Stimulated activated CD8-positive, alpha-beta memory T cell treated with anti-CD3 and anti-CD28 coated beads, Interleukin-4, amount 100 ng/mL, for 48 hours (primary cell): ENCODE data around the gene PLEKHF1.
A peak's percentile ranks its signal among the peaks of the same experiment; 100 is the strongest.

Experiments used
- DNase-seq: peaks from one replicate; pipeline ENCODE4 v3.0.0-alpha.2; 2020

Gene PLEKHF1

DNA sequence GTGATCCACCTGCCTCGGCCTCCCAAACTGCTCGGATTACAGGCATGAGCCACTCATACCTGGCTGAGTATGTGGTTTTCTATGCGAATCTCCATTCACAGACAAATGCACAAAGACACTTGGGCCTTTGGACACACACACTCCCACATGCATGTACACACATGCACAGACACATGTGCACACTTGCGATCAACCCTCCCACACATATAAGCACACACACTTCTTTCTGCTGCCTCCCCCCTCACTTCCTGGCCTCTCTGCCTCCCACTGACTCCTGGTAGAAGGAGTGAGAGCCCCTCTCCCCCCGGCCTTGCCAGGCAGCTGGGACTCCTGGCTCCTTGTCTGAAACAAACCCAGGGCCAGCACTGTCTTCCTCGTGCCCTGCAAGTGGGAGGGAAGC lies 29.3 kb upstream of the PLEKHF1 start:
- no peak for DNase-seq

DNA sequence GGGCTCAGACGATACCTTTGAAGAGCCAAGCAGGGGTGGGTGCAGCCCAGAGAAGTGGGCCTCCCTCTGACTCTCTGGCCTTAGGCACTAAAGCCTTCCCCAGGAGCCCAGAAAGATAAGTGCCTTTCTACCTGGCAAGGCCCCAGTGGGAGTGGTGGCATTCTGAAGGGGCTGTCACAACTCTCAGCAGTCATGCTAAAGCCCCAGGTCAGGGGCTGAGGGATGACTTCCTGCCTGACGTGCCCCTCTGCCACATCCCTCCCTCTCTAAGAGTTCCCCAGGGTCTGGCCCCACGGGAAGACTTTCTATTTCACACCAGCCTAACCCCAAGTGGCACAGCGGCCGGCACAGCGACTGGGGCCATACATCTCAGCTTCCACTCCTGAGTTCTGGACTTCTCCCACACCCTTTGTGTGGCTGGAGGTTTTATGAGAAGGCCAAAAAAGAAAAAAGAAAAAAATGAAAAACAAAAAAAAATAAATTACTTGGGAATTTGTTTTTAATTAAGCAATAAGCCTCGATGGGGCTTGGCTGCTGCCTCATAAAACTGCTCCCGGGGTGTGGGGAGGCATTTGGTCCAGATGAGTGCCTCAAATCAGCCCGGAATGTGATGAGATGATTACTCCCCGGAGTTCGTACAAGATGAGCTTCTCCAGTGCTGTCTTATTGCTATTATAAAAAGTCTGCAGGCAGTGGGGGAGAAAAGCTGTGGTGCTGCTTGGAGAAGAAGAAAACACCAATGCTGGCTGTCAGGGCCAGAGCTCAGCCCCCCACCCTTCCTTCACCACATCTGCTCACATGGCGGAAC lies 28.5 kb upstream of the PLEKHF1 start:
- DNase-seq = no peak

DNA sequence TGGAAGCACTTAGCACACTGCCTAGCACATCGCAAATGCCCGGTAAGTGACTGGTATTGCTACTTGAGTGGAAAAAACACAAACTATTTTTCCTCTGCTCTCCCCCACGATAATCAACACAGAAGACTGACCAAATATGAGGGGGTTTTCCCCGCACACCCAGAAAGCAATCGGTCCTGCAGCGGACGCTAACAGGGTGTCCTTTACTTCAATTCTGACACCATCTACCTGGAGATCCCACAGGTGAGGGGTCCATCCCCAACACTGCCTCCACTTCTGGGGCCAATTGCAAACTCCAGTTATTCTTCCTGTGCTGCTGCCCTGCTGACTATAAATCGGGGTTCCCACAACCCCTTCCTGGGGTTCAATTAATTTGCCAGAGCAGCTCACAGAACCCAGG lies 26.2 kb upstream of the PLEKHF1 start:
- DNase-seq = no peak

DNA sequence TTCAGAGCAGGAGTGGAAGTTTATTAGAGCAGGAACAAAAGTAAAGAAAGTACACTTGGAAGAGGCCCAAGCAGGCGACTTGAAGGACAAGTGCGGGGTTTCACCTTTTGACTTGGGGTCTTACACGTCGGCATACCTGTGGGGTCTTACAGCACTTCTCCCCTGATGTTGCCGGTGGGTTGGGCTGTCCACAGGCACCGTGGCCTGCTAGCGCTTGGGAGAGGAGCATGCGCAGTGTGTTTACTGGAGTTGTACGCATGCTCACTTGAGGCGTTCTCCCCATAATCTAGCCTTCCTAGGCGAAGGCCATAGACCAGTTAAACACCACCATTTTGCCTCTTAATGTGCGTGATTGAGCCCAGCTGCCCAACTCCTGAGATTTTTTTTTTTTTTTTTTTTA lies 25.0 kb upstream of the PLEKHF1 start:
- no peak for DNase-seq

DNA sequence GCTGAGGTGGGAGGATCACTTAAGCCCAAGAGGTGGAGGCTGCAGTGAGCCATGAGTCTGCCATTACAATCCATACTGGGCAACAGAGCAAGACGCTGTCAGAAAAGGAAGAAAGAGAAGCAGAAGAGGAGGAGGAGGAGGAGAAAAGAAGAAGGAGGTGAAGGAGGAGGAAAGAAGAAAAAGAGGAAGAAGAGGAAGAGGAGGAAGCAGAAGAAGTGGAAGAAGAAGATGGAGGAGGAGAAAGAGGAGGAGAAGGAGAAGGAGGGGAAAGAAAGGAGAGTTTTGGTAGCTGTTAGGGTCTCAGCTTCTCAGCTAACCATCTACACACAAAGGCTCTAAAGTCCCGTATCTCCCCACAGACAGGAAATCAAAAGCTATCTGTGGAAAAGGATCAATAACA lies 23.7 kb upstream of the PLEKHF1 start:
- DNase-seq = no peak

DNA sequence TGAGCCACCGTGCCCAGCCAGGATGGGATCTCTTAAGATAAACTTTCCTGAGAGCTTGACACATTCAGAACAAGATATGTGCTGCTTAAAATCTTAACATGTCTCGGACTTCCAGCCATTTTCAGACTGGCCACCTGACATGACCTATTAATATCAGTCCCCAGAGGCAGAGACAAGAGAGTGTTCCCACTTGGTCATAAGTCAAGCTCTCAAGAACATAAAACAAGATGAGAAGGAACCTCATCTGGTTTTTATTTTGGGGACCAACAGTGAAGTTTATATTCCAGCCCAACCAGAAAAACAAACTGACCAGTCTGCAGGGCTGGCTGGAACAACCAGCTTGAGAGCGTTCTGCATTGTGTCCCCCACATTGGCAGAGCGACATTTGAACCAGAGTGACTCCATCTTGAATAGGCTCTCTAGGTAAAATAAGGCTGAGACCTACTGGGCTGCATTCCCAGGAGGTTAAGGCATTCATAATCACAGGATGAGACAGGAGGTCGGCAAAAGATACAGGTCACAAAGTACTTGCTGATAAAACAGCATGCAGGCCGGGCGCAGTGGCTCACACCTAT lies 21.8 kb upstream of the PLEKHF1 start:
- no peak for DNase-seq

DNA sequence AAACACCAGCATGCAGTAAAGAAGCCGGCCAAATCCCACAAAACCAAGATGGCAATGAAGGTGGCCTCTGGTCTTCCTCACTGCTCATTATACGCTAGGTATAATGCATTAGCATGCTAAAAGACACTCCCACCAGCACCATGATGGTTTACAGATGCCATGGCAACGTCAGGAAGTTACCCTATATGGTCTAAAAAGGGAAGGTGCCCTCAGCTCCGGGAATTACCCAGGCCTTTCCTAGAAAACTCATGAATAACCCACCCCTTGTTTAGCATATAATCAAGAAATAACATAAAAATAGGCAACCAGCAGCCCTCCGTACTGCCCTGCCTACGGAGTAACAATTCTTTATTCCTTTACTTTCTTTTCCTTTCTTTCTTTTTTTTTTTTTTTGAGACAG lies 21.1 kb upstream of the PLEKHF1 start:
- no peak for DNase-seq

DNA sequence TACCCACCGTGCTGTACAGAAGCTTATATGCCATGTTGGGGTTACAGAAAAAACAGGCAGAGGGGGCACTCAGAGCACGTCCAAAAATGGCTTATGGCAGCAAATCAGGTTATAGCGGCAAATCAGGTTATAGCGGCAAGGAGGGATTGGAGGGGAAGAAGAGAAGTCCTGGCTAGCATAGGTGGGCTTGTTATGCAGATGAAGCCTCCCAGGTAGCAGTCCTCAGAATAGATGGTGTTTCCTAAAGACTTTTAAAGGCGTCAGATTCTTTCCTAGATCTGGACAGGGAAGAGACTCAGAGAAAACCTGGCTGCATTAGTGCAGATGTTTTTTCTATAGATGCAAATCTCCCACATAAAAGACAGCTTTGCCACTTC lies 19.8 kb upstream of the PLEKHF1 start:
- DNase-seq = no peak

DNA sequence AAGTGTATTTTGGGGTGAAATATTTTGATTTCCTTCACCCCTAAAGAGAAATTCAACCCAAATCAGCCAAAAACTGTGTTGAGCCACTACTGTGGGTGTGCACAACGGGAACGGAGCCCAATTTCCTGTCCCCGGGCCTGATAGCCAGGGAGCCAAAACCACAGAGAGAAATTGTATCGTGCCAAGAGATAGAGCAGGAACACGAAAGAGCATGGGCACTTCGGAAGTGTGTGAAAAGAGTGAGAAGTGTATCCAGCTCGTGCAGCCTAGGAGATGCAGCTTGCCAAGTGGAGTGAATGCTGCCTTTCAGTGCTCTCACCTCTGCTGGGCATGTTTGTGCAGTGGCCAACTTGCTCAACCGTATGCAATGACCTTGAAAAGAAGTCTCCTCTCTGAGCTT lies 19.4 kb upstream of the PLEKHF1 start:
- DNase-seq = no peak

DNA sequence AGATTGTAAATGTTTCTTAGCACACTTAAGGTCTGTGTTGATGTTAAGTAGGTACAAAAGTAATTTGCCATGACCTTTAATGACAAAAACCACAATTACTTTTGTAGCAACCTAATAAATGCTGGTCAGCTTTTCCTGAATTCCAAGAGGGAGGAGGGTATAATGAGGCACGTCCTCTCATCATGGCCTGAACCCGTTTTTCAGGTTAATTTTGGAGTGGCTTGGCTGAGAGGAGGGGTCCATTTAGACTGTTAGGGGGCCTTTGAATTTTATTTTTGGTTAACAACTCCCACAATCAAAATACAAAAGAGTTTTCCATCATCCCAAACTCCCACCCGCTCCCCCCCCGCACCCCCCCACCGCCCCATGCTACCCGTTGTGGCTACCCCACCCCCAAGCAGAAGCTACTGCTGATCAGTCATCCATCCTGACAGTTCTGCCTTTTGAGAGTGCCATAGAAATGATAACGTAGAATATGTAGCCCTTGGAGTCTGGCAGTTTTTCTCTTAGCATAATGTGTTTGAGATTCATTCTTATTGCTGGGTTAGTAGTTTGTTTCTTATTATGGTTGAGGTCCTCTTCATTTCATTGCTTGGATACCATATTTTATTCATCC lies 14.4 kb upstream of the PLEKHF1 start:
- DNase-seq = no peak

DNA sequence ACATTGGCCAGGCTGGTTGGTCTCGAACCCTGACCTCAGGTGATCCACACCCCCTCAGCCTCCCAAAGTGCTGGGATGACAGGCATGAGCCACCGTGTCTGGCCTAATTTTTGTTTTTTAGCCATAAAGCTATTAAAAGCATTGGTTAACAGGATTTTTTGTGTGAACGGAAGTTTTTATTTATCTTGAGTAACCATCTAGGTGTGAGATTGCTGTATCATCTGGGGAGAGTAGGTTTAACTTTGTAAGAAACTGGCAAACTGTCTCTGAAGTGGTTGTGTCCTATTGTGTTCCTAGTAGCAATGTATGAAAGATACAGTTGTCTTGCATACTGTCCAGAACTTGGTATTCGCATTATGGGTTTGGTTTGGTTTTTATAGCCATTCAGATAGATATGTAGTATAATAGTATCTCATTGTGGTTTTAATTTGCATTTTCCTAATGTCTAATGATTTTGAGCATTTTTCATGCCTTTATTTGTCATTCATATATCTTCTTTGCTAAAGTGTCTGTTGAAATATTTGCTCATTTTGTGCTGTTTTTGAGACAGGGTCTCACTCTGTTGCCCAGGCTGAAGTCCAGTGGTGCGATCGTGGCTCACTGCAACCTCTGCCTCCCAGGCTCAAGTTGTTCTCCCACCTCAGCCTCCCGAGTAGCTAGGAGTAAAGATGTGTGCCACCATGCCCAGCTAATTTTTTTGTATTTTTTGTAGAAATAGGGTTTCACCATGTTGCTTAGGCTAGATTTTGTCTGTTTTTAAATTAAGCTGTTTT lies 13.5 kb upstream of the PLEKHF1 start:
- no peak for DNase-seq

DNA sequence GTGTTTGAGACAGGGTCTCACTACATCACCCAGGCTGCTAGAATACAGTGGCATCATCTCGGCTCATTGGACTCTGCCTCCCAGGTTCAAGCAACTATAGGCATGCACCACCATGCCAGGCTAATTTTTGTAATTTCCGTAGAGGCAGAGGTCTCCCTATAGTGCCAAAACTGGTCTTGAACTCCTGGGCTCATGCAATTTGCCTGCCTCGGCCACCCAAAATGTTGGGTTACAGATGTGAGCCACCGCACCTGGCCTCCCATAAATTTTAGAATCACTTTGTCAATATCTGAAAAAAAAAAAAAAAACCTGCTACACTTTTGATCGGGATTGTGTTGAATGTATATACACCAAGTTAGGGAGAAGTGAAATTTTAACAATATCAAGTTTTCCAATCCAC lies 11.9 kb upstream of the PLEKHF1 start:
- DNase-seq = no peak

DNA sequence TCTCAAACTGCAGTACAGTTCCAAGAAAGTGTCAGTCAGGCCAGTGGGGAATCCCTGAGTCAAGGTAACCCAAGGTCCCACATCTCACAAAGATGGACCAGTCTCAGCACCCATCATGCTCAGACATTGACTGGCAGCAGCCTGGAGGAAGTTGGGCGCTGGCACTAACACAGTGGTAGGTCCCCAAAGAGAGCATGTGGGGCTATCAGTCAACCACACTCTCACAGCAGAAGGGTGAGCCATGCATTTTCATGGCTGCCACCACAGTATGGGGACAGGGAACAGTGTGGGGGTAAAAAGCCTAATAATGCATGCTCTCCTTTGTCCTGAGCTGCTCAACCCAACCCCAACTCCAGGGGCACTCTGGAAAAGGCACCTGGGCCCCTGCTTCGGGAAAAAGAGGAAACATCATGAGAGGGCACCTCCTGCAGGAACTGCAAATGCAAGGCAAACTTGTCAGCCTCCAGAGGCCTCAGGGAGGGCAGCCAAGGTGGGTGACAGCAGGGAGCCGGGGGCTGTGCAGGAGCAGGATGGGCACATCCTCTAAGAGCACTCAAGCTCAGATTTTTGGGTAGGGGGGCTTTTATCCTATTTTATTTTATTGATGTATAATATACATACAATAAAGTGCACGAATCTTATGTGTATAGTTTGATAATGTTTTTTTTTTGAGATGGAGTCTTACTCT lies 9.5 kb upstream of the PLEKHF1 start:
- no peak for DNase-seq

DNA sequence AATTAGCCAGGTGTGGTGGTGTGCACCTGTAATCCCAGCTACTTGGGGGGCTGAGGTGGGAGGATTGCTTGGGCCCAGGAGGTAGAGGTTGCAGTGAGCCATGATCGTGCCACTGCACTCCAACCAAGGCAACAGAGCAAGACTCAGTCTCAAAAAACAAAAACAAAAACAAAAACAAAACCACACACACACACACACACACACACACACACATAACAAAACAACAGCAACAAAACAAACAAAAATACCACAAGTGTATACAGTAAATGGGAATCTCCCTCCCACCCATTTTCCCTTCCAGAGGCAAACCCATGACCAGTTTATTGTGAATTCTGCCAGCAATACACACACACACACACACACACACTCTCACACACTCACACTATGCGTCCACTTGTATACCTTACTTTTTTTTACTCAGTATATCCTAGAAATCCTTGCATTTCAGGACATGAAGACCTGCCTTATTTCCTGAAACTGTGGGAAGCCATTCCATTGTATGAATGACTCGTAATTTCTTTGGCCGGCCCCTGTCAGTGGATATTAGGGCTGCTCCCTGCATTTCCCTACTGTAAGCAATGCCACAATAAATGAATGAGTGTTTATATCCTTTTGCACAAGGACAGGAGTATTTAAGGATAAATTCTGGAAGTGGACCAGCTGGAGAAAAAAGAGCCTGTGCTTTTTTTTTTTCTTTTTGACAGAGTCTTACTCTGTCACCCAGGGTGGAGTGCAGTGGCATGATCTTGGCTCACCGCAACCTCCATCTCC lies 6.9 kb upstream of the PLEKHF1 start:
- no peak for DNase-seq

DNA sequence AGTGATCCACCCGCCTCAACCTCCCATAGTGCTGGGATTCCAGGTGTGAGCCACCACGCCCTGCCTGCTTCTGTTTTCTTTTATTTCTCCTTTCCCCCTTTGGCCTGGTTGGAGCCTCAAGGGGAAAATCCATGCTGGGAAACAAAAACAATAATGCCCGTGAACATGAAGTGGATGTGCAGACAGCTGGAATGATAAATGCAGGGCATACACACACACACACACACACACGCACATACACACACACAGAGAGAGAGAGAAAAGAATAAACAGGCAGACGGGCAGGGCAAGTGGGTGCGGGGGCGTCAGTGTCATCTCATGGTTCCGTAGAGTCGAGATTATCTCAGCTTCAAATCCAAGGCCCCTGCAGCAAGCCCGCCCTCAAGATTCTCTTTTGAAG lies 4.4 kb upstream of the PLEKHF1 start:
- DNase-seq = peak; percentile 78

DNA sequence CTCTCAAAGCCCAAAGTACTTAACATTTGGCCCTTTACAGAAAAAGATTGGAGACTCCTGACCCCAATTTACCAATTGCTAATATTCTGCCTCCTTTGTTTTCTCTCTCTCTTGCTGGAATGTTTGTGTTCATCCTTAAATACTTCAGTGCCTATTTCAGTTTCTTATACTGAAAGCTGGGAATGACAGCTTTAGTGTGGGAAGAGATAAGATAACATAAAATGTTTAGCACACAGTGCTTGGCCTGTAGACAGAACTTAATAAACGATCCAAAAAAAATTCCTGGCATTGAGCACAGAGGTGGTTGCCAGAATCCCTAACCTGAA lies 3.0 kb upstream of the PLEKHF1 start:
- DNase-seq = no peak

DNA sequence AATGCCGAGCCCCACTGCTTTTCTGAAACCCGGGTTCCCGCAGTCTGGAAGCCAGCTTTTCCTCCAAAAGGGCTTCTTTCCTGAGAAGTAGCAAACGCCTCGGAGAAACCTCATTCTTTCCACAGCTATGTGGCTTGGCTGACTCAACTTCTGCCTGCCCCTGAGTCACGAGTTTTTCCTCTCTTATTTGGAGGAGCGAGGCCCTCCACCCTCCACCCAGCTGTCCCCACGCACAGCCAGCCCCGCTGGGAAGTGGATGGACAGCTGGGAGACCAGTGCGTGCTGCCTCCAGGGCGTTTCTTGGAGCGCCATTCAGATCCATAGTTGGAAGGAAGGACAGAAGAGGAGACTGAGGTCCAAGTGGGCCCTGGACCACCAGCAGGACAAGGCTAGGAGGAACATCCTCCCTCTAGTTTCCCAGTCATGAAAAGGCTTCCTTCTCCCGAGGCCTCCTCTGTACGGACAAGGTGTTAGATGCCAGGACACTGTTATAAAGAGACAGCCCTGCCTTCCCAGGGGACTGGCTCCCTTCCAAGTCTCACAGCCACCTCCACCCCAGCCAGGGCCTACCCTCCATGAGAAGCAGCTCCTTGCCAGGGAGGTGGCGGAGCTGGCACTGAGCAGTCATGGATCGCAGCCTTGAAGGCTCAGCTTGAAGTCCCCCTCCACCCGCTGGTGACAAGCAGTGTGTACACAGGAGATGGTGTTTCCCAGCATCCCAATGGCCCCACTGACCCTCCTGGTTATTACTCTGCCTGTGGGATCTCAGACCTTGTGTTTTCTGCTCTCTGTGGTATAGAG lies 2.5 kb upstream of the PLEKHF1 start:
- peak; percentile 64 for DNase-seq

DNA sequence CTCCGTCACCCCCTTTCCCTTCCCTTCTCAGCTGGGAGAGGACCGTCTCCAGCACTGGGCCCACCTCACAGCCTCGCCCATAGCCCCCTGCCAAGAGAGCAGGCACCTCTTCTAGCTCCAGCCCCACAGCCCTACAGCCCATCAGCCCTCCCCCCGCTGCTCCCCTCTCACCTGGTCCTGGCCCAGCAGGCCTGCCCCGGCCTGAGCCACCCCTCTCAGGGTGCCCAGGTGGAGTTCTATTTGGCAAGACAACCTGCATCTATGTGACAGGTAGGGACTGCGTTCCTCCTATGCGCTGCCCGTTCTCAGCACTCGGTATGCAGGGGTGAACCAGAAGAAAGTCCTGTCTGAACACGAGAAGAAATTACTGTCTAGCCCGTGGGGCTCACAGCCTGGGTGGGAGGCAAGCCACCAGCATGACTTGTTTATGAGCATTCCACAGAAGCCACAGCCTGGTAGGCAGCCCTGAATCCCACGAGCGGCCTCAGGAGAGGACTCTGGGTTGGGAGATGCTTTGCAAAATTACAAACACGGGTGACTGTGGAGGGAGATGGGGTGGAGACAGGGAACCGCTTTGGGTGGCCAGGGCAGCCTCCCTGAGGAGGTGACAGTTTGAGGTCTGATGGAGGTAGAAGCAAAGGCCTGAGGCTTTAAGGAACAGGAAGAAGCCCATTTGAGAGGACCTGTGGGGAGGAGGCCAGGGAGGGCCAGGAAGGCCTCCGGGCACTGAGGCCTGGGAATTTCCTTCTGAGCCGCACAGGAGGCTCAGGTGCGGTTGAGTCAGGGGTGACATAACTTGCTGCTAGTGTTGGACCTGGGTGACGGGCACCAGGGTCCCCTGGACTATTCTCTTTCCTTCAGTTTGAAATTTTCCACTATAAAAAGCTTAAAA lies 1.2 kb upstream of the PLEKHF1 start:
- DNase-seq = no peak

DNA sequence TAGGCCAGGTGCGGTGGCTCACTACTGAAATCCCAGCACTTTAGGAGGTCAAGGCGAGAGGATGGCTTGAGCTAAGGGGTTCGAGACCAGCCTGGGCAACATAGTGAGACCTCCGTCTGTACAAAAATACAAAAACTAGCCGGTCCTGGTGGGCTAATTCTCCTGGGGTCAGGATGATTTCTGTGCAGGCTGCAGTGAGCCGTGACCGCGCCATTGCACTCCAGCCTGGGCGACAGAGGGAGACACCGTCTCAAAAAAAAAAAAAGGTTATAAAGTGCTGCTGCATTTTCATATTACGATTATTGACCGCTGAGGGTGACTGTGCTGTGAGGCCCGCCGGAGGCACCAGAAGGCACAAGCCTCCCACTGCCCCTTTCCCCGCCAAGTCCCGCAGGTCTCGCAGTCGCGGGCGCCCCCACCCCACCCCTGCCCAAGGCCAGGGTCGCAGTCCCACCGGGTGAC lies 477 bp upstream of the PLEKHF1 start:
- no peak for DNase-seq

DNA sequence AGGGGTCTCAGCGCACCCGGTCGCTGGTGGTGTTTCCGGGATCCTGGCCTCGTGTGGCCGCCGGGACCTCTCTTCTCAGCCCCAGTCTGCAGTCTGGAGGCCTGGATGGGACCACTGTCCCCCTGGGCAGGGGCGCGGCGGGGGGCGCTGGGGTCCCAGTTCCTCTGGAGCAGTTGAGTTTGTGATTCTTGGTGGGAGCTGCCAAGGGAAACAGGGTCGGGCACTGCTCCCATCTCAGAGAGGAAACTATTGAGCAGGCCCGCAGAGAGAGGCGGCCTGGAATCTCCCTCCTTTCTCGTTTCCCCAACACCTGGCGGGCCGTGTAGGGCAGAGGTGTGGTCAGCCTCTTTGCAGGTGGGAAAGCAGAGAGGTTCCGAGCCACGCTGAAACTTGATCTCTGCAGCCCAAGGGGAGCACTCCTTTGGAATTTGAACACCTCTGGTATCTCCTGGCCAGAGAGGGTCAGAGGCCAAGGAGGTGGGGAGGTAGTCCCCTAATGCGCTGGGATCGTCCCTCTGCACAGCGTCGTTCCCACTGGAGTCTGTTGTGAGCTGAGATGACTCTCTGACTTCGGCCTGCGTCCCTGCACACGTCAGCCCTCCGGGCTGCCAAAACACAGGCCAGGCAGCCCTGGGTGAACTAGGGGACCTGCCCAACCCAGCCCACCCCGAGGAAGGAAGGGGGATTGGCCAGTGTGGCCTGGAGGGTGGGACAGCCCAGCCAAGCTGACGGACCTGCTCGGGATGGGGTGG lies 741 bp downstream of the PLEKHF1 start:
- peak; percentile 53 for DNase-seq
